GM04503 (cell line): ENCODE results near the gene ETV6.

Experiments
- DNase-seq: peaks from one replicate; pipeline ENCODE4 v3.0.0-alpha.2; 2012; ENCODE audit warnings: low read depth

Gene ETV6

DNA sequence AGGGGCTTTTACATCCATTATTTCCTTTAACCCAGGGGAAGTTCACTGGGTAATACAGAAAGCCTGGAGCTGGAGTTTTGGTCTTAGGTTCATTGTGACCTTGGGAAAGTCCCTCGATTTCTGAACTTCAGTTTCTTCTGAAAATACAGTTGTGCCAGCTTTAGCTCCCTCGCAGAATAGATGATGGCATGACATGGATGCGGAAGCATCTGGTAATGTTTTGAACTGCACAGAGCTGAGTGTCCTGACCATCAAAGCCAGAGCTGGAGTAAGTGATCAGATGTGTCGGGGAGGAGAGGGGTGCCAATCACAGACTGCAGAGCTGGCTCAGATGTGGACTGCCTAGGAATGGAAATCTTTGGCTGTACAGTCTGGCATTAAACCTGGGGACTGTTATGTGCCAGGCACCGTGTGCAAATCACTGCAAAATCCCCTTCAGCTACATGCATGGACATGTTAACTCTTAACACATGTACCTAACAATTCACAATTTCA lies 180.9 kb downstream of the ETV6 start:
- DNase-seq: no peak

DNA sequence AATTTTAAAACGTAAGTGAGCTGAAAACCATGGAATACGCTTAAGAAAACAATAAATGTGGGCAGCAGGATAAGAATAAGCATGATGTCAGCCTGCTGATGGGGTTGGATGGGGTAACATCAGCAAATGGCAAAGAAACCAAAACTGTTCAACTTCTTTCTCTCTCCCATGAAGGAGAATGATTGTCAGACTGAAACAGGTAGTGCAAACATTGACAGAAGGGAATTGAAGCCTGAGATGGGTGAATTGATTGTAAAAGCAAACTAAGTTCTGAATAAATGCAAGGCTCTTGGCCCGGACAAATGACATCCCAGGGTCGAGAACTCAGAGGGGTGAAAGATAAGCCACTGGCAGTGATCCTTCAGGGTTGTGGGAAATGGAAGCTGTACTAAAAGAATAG lies 182.6 kb downstream of the ETV6 start:
- DNase-seq: no peak

DNA sequence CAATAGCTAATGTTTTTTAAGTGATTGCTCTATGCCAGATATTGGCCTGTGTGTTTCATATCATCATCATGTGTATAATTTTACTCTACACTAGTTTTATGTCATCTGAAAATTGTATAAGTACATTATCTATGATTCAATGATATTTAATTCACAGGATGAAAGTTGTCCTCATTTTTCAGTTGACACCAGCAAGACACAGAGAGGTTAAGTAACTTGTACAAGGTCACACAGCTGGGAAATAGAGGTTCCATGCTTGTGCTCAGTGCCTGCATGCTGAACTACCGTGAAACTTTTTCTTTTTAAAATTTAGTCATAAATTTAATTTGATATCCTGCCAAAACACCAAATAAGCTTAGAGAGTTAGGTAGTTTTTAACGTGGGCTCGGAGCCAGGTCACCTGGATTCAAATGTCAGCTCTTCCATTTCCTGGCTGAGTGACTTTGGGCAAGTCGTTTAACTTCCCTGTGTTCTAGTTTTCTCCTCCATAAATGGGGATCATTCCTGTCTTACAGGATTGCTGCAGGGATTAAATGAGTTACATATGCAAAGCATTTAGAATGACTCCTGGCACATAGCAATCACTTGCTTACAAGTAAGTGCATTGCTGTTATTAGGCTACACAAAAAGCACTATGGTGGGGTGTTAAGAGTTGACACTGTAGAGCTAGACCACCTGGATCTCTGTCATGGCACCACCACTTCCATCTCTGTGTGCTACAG lies 183.9 kb downstream of the ETV6 start:
- no peak for DNase-seq

DNA sequence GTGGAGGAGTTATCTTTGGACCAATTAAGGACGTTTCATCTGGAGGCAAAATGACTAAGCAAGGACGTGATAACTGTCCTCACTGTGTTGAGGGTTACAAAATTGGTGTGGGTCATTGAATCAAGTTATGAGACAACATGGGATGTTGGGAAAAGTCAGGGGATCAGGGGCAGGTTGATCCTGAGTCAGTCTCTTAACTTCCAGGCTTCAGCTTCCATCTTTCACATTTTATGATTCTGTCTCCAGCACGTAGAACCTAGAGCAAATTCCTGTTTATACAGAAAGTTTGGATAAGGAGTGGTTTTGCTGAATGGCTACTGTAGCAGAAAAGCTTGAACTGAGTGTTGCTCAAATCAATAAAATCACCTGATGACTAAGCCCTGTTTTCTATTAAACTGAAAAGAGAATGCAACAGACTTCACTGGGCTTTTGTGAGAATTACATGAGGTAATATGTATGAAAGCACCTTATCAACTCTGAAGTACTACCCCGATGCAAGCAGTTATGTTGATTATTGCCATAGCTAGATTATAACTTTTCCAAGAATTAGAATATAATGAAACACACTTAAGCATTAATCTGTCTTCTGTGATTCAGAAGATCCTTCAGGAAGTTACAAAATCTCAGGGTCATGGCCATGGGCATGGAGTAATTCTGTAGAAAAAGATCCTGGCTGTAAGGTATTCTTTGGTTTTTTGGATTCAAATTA lies 184.8 kb downstream of the ETV6 start:
- DNase-seq: no peak

DNA sequence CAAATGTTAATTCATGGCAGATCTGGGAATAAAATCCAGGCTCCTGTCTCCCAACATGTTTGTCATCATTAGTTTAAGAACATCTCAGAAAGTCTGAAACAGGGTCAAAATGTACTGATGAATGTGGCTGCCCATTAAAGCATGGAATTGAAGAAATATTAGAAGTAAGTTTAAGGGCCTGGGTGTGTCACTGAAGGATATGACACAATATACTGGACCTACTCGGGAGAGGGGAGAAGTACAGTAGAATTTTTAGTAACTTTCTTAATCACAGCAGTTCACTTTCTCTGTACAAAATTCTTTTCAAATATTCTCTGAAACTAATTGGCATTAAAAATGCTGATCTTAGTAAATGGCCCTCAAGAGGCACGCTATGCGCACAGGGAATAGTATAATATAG lies 185.5 kb downstream of the ETV6 start:
- no peak for DNase-seq

DNA sequence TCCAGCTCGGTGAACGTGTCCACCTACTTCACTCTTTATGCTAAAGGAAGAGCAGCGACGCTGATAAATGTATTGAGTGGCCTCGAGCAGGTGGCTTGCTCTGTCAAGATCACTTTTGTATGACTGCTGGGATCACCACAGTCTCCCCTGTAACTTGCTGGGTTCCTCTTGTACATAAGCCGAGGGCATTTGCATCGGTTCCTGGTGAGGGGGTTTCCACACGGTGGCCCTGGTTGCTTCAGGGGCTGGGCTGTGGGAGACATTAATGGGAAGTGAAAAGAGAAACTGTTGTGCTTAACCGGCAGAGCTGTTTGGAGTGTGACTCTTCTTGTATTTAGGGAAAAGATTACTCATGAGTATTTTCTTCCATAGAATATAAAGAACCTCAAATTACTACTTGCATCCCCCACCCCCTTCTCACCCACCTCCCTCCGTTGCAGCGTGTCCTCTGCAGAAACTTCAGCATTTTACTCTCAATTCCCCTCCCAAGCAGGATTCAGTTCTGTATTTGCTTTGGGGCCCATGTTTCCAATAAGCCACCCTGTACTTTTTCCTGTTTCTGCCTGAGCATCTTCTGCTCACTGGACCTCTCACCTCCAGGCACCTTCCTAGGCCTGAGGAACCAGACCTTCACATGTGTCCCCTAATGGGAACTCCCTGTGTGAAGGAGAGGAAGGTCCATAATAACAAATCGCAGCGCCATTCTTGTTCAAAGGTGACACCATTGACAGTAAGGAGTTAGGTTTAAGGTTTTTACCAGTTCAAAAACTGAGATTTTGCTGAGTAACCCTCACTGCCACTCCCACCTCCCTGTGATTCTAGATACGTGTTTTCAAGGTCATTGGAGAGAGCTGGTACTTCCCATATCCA lies 187.0 kb downstream of the ETV6 start:
- DNase-seq: no peak

DNA sequence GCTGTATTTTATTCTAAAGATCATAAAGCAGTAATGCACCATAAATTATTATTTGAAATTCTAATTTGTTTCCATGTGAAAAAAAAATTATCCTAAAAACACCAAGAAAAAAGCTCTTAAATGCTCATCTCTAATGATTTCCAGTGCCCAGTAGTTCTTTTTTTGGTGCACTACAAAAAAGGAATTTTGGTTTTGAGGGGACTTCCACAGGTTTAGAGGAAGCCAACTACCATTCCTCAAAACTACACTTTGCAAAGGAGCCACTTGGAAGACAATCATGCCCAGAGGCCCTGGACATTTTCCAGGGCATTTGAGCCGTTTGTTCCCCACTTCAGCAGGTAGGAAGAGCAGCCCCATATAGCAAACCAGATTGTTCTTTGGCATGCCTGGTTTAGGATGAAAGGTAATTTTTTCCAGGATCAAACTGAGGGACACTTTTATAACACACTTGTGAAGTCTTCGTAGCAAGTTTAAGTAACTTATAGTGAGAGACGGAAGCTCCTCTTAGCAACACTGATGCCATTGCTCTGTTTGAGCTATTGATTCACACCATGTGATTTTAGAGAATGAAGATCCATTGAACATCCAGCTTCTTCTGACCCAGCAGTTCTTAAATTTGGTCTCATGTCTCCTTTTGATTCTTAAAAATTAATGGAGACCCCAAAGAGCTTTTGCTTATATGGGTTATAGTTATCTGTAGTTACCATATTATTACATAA lies 187.9 kb downstream of the ETV6 start:
- no peak for DNase-seq

DNA sequence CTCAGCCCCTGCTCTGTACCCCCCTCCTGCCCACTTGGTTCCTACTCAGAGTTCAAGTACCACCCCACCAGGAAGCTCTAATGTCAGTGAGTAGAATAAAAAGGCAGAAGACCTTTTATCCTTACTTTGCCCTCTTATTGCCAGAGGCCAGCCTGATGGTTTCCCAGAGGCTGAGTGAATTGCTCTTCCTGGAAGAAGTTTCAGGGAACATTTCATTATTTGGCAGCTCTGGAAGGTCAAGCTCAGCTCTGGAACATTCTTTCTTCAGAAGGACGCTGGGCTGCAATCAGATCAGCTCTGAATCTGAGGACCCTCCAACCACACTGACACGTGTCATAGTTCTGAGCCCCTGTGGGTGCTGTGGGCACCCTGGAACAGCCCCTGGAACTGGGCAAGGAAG lies 188.9 kb downstream of the ETV6 start:
- no peak for DNase-seq

DNA sequence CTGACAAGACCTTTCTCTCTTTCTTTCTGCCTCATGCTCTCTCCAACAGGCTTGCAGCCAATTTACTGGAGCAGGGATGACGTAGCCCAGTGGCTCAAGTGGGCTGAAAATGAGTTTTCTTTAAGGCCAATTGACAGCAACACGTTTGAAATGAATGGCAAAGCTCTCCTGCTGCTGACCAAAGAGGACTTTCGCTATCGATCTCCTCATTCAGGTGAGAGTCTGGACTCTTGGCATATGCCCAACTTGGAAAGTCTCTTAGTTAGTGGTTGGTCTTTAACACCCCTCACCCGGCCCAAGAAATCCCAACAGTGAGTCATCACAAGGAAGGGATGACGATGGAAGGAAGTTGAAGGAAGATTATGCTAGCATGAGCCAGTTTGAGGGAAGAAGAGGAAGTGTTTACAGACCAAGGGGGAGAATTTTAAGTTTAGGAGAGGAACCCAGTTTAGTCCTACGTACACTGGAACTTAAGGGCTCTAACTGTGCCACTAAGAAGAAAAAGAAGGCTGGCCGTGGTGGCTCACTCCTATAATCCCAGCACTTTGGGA lies 189.7 kb downstream of the ETV6 start:
- no peak for DNase-seq

DNA sequence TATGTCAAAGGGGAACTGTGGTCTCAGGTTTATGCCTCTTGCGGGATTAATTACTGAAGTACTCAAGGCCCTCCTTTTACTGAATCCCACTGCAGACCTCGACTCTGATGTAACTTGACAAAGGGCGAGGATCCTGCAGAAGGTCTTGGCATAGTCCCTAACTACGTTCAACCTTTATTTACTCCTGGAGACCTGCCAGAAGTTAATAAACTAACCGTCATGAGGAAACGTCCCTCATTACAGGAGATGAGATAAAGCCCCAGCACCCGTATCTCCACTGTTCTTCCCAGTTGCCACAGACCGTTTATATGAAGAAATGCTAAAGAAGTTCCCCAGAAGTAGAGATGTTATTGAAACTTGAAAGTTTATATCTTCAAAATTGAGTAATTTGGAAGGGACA lies 190.9 kb downstream of the ETV6 start:
- DNase-seq: no peak

DNA sequence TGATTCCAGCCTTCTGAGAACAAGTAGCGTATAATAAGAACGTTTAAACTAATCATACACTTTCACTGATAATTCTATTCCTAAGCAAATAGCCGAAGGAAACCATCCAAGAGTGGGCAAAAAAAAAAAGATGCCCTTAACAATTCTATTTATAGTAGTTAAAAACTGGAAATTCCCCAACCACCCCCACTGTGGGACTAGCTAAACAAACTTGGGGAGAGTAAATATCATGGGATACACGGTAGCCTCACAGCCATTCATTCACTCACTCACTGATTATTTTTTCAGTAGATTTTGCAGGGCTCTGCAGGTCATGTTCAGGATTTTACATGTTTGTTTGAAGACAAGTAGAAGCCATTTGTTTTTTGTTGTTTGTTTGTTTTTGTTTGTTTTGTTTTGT lies 197.0 kb downstream of the ETV6 start:
- DNase-seq: no peak

DNA sequence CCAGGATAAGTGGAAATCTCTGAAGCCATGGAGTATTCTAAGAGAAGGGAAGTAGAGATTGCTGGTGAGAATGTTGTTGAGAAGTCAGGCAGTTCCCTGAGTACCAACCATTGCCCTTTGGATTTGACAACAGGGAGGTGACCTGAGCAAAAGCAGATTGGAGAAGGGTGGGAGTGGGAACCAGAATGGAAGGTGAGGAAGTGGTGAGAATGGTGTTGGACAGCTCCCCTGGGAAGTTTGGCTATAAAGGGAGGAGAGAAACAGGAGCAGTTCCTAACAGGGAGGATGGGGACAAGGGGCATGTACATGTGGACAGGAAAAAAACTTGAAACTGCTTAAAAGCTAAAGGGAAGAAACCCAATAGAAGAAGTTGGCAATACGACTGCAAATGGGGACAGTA lies 198.1 kb downstream of the ETV6 start:
- no peak for DNase-seq

DNA sequence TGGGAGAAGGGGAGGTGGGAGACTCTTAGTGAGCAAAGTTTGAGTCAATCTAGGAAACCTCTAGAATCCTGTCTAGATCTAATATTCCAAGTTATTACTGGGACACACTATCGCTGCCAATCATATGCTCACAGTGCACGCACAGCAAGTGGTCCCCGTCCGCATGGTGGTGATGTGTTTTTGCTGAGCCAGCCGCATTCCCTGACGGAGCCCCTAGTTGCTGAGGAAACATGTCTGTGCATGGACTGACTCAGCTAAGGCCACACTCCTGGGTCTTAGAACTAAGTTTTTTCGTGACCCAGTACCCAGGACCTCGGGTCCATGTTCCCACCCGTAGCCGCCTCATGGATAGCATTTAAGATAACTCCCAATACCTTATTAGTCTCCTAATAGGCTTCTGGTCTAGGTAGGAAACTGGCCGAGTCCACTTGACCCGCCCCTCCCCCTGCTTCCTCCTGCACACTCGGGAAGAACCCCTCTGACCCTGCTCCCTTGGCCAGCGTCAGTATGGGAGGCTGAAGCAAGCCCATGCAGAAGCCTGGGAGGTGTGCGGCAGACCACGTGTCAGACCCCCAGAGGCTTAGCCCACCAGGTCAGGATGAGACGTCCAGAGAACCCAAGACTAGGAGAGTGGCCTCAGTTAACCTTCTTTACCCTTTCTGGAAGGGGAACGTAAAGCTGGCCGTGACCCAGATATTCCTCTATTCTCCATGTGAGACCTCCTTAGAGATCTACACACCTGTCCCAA lies 200.5 kb downstream of the ETV6 start:
- no peak for DNase-seq

DNA sequence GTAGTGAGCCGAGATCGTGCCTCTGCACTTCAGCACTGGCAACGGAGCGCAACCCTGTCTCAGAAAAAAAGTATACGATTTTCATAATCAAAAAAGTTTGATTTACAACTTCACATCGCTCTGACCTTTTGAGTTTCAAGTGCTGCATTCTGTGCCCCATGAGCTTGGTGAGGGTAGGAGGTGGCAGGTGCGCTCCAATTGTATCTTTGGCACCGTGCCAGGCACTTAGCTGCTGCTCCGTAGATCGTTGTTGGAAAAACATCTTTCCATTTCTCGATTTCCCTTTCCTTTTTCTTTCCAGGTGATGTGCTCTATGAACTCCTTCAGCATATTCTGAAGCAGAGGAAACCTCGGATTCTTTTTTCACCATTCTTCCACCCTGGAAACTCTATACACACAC lies 203.7 kb downstream of the ETV6 start:
- DNase-seq: no peak

DNA sequence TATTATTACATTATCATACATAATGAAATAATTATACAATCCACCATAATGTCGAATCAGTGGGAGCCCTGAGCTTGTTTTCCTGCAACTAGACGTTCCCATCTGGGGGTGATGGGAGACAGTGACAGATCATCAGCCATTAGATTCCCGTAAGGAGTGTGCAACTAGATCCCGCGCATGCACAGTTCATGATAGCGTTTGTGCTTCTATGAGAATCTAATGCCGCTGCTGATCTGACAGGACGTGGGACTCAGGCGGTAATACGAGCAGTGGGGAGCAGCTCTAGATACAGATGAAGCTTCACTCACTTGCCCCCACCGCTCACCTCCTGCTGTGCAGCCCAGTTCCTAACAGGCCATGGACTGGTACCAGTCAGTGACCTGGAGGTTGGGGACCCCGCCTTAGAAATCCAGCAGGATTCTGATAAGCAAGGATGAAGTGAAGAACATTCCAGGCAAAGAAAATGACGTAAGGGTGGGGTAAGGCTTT lies 204.6 kb downstream of the ETV6 start:
- DNase-seq: no peak

DNA sequence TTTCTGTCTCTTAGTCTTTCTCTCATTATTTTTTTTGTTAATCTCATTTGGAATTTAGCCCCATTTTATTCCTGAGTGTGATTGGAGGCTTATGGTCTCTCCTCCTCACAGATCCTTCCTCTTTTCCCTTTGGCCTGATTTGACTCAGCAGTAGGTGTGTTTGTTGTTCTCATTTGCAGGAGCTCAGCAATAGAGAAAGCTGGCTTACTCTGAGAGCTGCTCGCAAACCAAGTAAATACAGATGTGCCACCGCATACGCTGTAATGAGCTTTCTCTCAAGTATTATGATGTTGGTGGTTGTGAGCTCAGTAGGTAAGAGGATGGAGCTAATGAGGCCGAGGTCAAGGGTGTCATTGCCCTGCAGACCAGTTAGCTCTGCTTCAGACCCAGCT lies 206.5 kb downstream of the ETV6 start:
- no peak for DNase-seq

DNA sequence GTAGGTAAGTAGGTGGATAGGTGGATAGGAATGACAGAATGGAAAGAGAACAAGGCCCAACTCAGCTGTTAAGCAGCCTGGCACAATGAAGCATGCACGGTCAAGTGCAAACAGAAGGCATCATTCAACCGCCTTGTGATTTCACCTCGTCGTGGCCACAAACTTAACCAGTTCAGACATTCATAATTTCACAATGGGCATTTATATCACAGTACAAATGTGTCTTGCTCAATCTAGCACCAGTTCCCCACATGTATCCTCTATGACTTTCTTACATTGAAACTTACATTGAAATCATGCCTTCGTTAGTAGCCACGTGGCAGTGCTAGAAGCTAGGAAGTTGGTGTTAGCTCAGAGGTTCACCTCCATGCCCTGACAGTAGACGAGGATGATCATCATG lies 207.5 kb downstream of the ETV6 start:
- DNase-seq: no peak

DNA sequence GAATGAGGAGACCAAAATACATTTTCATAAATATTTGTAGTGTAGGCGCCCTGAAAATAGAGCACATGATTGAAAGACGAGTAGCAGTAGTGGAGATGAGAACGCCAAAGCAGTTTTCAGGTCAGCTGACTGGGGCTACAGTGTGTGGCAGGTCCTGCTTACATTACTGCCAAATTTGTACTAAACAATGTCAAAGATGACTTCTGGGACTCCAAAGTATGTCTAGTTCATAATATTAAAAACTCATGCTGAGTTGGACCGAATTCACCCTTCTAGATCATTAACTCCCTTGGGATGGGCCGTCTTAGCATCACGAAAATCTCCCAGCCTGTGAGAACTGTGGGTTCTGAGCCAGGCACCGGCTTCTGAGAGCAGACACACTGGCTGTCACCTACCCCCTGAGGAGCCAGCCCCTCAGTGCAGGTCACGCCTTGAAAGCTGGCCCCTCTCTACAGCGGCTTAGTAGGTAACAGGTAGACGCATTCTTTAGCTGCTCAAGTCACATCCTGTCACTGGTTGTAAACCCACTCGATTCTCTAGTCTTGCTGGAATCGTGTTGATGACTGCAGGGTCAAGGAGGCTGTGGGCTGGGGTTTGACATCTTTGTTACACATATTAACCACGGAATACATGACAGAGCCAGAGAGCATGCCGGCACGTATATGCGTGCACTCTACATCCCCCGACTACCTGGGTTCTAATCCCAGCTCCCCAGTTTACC lies 210.4 kb downstream of the ETV6 start:
- no peak for DNase-seq

DNA sequence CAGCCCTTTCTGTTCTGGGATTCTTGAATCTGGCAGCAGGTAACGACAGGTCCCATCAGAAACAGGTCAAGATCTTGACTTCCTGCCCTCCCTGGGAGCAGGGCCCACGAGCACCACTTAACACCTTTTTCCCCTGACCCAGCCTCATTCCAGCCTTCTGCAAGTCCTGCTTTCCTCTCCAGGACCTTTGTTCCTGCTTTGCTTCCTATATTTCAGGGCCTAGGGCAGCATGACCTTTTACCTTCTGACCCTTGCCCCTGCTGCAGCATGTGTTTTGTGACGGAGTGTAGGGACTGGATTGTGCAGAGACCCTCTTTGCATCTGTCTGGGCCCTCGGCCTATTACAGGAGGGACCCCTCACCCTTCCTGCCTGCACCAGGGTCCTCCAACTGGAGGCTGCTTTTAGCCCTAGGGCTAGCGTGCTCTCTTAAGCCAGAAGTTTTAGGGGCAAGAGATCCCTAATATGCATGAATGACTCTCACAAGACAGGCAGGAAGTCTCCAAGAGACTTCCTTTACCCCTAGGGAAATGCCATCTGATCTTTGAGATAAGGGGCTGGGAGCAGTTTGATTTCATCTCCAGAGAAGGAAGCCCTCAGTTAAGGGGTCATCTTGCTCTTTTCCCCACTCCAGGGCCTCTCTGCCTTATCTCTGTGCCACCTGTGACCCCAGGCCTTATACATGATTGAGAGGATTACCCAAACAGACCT lies 211.8 kb downstream of the ETV6 start:
- no peak for DNase-seq
